HG02938 (cell line): ENCODE data around the gene TNRC6C.
"Not testable (repeated sequence)": the region's sequence is repeated elsewhere in the genome, so short reads cannot be mapped to it uniquely, and the experiment has no call there.

Experiments used
- ATAC-seq: cut with Tn5 transposase; IDR thresholded peaks from one replicate; pipeline ENCODE4 v1.9.1; 2021; ENCODE audit warnings: mild to moderate bottlenecking, moderate library complexity; ENCODE audit not compliant: unreplicated experiment

TNRC6C gene

DNA sequence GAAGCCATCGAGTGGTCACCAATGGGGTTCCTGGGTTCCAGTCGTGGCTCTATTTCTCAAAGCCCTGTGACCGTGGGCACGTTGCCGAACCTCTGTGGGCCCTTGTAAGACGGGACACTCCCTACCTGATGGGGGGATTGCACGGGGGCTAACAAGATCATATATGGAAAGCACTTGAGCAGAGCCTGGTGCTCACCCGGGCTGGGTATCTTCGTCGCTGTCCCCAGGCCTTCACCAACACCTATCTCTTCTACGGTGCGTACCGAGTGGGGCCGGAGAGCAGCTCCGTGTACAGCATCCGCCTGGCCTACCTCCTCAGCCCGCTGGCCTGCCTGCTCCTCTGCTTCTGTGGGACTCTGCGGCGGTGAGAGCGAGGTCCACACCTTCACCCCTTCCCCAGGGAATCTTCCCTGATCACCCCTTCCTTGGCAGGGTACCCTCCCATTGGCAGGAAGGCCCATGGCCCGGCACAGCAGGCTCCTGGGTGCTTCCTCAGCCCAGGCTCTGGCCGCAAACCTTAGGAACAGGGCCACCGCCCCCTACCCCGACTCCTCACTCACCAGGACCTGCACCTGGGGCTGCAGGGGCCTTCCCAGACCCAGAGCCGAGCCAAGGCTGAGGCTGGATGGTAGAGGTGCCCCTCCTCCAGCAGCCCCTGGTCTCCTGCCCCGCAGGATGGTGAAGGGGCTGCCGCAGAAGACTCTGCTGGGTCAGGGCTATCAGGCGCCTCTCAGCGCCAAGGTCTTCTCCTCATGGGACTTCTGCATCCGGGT is 174.9 kb downstream of the TNRC6C start:
- ATAC-seq, result no peak

DNA sequence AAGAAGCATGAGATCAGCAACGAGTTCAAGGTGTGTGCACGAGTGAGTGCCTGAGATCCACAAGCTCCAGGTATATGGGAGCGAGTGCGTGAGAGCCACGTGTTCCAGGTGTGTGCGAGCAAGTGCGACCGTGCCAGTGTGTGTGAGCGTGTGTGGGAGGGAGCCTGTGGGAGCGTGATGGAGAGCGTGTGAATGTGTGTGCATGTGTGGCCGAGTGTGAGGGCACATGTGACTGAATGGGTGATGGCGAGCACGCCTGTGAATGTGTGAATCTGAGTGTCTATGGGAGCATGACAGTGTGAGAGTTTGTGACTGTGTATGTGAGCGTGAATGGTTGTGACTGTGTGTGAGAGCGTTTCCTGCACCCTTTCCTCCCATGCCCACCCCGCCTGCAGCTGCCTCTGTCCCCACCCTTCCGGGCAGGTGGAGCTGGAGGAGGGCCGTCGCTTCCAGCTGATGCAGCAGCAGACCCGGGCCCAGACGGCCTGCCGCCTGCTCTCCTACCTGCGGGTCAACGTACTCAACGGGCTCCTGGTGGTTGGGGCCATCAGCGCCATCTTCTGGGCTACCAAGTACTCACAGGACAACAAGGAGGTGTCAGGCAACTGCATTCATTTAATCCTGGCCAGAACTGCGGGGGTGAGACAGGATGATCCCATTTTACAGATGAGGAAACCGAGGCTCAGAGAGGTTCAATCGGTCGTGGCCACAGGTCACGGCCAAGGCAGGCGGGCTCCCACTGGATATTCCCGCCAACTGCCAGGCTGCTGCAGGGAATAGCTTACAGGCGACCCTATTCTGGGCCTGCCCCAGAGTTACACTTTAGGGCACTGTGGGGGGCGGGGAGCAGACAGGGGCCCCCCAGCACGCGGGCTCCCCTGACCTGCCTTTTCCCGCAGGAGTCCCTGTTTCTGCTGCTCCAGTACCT is 175.7 kb downstream of the TNRC6C start:
- ATAC-seq, result no peak

DNA sequence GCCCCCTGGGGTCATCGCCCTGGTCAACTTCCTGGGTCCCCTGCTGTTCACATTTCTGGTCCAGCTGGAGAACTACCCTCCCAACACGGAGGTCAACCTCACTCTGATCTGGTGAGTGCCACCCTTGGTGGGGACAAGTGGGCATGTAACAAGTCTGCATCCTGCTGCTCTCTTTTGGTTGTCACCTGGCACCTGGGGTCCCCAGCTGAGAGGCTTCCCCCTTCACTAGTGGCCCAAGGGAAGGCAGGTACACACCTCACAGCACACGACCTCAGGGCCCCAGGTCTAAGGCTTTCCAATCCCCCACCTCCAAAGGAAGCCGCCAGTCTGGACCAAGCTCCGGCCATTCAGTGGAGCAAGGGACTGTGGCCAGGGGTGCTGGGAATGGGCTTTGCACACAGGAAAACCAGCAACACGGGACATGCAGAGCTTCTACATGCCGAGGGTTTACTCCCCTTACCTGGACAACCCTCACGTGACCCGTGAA is 176.4 kb downstream of the TNRC6C start:
- no peak for ATAC-seq

DNA sequence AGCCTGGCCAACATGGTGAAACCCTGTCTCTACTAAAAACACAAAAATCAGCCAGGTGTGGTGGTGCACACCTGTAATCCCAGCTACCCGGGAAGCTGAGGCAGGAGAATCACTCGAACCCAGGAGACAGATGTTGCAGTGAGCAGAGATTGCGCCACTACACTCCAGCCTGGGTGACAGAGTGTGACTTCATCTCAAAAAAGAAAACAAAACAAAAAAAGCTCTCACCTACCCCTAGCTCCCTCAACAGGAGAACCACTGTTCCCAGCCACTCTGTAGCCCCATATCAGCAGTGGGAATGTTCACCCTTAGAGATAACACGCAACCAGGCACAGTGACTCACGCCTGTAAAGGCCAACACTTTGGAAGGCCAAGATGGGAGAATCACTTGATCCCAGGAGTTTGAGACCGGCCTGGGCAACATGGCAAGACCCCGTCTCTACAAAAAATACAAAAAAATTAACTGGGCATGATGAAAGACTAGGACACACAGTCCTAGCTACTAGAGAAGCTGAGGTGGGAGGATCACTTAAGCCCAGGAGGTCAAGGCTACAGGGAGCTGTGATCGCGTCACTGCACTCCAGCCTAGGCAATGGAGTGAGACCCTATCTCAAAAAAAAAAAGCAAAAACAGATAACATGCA is 177.5 kb downstream of the TNRC6C start:
- ATAC-seq, result no peak

DNA sequence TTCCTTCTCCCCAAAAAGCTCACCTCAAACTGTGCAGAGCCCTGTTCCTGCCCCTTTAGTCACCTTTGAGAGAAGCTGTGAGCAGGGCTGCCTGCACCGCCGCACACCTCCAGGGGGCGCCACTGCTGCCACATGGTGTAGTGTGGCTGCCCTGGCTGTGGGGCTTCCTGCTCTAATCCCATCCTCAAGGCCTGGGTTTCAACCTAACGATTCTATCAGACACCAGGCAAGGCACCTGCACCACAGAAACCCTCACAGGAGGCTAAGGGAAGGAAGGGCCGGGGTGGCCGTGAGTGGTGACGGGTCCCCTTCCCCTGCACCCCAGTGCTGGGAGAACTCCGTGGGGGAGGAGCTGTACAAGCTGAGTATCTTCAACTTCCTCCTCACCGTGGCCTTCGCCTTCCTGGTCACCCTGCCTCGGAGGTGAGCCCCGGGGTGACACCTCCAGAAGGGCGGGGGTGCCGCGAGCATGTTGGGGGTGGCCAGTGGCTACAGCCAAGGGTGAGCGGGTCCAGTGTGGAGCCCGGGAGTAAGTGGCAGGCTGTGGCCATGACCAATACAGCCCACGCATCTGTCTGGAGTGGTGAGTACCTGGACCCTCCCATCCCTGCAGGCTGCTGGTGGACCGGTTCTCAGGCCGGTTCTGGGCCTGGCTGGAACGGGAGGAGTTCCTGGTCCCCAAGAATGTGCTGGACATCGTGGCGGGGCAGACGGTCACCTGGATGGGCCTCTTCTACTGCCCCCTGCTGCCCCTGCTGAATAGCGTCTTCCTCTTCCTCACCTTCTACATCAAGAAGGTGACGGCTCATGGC is 179.1 kb downstream of the TNRC6C start:
- no peak for ATAC-seq

DNA sequence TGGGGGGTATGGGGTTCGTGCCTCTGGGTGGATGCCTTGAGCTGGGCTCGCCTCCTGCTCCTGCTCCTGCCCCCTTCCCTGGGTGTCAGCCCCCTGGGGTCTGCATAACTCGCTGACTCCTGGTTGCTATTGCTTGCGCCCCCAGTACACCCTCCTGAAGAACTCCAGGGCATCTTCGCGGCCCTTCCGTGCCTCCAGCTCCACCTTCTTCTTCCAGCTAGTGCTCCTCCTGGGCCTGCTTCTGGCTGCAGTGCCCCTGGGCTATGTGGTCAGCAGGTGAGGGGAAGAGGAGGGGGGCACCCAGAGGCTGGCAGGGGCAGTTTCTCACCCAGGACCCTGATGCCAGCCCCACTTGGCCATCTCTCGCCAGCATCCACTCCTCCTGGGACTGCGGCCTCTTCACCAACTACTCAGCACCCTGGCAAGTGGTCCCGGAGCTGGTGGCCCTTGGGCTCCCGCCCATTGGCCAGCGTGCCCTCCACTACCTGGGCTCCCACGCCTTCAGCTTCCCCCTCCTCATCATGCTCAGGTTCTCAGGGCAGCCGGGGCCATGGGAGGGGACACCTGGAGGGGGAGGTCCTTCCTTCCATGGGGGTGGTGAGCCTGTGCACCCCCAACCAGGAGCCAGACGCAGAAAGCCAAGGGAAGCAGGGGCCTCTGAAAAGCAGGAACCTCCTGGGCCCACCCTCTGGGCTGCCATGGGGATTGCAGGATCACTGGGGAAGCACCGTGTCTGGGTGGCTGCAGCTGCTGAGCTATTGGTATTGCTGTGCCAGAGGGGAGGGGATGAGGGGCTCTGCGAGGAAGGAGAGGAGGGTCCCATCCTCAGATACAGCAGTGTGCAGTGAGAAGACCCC is 179.9 kb downstream of the TNRC6C start:
- ATAC-seq, result no peak

DNA sequence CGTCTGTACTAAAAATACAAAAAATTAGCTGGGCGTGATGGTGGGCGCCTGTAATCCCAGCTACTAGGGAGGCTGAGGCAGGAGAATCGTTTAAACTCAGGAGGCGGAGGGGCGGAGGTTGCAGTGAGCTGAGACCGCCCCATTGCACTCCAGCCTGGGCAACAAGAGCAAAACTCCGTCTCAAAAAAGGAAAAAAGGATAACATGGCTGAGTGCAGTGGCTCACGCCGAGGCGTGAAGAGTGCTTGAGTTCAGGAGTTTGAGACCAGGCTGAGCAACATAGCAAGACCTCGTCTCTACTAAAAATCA is 181.3 kb downstream of the TNRC6C start:
- not testable (repeated sequence) for ATAC-seq

DNA sequence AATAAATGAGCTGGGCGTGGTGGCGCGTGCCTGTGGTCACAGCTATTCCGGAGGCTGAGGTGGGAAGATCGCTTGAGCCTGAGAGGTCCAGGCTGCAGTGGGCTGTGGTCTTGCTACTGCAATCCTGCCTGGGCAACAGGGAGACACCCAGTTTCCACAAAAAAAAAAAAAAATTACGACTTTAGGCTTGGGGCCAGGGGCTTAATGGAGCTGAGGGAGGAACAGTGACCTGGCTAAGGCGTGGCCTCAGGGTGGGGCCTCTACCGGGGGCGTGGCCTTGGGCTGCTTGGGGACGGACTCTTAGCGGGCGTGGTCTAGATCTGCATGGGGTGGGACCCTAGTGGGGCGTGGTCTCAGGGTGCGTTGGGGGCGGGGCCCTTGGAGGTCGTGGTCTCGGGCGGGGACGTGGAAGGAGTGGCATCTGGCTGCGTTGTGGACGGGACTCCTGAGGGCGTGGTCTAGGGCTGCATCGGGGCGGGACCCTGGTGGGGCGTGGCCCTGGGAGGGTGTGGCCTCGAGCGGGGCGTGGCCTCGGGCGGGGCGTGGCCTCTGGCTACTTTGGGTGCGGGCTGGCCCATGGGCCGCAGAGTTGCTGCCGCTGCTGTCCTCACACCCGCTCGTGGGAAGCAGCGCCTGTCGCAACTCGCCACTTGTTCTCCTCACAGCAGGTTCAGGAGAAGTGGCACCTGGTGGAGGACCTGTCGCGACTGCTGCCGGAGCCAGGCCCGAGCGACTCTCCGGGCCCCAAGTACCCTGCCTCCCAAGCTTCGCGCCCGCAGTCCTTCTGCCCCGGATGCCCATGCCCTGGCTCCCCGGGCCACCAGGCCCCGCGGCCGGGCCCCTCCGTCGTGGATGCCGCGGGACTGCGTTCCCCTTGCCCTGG is 181.9 kb downstream of the TNRC6C start:
- ATAC-seq, result peak; percentile 78

DNA sequence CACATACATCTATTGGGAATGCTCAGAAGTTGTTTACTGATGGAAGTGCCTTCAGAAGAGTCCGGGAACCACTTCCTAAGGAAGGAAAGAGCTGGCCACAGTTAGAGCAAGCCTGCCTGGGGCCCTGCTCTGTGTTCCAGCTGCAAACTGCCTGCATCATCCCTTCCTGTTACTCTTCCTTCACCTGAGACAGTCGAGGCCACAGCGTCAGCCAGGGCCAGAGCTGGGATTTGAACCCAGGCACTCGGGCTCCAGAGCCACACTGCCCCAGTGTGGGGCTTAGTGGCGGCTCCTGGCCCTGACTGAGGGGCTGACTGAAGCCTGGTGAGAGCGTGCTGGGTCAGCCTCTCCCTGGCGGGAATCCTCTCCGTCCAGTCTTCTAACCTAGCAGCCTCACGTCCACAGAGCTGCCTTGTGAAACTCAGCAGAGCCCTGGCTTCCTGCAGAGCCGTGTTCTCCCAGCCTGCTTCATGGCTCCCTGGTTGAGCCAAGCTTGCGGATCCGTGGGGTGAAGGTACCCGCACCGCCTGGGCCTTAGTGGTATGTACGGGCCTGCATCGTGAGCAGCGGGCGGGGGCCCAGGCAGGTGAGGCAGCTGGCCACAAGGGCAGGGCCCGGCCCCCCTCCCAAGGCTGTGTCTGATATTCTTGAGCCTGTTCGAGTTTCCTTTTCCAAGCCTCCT is 183.1 kb downstream of the TNRC6C start:
- ATAC-seq, result no peak

DNA sequence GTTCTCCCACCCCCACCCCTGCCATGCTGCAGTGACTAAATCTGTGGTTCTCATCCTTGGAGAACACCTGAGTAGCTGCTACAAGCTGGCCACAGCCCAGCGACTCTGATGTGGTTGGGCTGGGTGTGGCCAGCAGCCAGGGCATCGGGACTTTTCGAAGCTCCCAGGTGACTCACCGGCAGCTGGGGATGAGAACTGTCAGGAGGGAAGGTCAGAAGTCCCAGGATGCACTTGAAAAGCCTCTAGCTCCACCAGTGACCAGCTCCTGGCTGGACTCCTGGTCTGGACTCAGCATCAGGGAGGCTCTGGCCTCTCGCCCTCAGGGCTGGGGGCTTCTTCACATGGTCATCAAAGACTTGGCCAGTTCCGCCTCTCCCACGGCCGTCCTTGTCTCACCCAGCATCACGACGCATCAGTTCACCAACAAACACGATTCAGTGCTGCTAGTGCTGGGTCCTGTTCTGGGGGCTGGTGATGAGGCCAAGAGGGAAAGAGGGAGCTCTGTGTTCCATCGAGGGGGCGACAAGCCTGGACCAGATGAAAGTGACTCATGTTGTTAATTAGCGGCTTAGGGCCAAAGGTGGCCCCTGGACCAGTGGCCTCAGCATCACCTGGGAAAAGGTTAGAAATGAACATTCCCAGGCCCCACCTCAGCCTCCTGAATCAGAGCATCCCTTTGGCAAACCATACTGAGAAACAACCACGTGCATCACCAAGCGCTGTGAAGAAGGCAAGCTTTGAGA is 183.8 kb downstream of the TNRC6C start:
- ATAC-seq, result no peak

DNA sequence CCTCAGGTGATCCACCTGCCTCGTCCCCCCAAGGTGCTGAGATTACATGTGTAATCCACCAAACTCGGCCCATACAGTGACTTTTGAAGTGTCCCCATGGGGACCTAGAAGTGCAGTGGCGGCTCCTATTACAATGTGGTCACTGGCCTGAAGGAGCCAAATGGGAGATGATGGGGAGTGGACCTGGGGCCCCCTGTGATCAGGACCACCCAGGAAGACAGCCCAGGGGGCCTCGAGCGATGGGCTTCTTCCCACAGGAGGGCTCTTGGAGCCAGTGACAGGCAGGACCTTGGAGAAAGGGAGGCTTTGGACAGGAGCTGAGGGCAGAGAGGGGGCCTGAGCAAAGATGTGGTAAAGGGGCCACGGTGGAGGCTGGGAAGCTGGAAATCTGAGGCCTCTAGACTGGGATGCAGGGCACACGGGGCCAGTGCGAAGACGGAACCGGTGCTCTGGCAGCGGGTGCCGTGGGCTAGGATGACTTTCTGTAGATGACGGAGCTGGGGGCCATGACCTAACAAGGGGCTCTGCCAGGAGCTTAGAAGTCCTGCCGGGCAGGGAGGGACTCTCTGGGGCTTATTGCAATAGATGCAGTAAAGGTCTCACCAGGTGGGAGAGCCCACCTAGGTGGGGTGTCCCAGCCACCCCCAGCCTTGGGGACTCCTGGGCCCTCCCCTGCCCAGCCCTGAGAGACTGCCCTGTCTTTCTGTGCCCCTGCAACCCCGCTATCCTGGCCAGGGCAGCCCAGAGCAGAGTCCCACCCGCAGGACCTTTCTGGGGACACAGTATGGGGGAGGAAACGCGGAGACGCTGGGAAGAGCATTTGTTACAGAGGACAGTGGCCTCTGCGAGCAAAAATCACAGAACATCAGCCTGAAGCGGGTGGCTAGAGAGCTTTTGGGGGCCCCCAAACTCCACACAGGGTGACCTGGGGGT is 185.0 kb downstream of the TNRC6C start:
- no peak for ATAC-seq

DNA sequence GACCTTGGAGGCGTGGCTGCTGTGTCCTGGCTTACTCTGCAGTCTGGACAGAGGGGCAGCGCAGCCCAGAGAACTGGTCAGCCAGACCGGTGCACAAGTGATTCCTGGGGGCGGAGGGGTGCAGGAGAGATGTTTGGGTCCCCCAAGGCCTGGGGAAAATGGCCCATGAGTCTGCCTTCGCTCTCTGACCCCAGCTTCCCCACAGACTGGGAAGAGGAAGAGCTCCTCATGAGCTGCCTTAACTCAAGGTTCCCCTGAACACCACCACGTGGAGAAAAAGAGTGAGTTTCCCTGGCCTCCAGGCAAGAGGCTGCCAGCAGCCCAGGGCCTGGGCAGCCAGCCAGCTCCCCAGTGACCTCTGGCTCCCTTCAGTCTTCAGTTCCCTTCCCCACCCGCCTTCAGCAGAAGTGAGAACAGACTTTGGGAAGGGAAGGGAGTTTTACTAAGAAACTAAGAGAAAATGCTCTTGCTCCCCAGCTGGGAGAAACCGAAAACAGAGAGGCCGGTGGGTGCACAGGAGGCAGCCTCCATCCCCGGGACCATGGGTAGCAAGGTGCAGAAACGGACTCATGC is 185.7 kb downstream of the TNRC6C start:
- no peak for ATAC-seq

DNA sequence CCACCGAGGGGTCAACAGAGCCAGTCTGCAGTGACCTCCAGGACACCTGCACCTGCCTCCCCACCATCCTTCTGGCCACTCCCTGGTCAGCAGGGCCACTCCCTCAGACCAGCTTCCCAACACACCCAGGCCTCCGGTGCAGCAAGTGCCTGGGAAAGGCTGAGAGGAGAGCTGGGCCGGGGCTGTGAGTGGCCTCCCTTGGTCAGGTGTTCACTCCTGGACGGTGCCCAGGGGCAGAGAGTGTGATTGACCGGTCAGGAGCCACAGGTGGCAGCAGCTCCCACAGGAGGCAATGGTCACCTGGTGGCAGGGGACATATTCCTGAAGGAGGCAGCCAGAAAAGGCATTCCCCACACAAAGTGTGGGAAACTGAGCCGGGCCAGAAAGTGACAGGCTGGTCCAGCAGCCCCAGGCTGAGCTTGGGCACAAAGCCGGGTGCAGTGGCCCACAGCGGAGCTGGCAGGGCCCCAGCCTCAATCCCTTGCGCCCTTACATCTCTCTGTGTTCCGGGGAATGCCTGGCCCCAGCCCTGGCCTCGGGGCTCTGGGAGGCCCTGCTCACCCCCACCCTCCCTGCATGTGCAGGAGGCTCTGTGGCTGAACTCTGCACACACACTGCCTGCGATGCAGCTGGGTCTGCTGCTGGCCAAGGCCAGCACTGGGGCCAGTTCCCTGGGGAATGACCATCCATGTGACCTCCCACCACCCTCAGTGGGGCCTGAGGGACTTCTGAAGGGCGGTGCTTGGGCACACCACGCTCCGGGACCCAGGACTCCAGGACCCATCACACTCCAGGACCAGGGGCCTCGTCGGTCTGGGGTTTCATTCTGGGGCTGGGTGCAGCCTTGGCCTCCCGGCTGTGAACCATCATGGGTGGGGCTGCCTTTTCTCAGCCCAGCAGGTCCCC is 186.5 kb downstream of the TNRC6C start:
- ATAC-seq, result no peak

DNA sequence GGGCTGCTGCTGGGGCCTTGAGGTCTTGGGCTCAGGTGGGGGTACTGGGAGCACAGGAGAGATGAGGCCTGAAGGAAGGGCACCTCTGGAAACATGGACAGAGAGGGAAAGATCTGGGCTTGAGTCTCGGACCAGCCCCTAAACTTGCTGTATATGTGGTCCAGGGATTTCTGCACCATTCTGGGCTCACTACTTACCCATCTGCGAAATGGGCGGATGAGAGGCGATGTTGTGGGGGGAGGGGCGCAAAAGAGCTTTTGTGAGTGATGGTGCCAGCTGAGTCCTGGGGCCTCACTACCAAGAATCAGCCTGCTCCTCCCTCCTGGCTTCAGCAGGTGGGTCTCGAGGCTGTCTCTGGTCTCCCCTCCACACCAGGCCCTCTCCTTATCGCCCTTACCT is 188.0 kb downstream of the TNRC6C start:
- ATAC-seq, result no peak

DNA sequence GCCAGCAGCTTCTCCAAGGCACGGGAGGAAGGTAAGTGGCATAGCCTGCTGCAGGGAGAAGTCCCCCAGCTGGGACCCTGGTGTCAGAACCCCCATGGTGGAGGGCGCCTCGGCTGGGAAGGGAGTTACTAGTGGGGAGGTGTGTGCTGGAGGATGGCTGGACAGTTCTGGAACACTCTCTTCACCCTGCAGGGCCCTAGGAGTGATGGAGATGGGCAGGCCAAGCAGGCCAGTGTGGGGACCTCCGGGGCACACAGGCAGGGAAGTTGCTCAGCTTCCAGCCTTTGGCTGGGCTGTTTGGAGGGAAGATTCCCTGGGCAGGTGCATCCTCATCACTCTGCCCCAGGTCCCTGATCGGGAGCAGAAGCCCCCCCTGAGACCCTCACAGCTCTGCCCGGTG is 188.4 kb downstream of the TNRC6C start:
- ATAC-seq, result no peak
